SH-SY5Y (cell line): ENCODE data around the gene BABAM2.

Source experiments
- GATA2 ChIP-seq: IDR thresholded peaks from 2 replicates; pipeline ENCODE4 v1.6.1; 2011; ENCODE audit warnings: mild to moderate bottlenecking, low read depth, low read length
- GATA3 ChIP-seq: IDR thresholded peaks from 2 replicates; pipeline ENCODE4 v1.6.1; 2011; ENCODE audit warnings: low read depth, mild to moderate bottlenecking, low read length, moderate library complexity

Gene BABAM2

GRCh38 chr2:28038722-28039121 is 148.2 kb downstream of the BABAM2 start:
- TF ChIP-seq GATA2 = no peak
- TF ChIP-seq GATA3 = no peak

GRCh38 chr2:28045676-28046351 is 155.3 kb downstream of the BABAM2 start:
- no peak for TF ChIP-seq GATA2
- no peak for TF ChIP-seq GATA3

GRCh38 chr2:28046921-28047320 is 156.4 kb downstream of the BABAM2 start:
- no peak for TF ChIP-seq GATA3
- TF ChIP-seq GATA2 = no peak

GRCh38 chr2:28047681-28048080 is 157.2 kb downstream of the BABAM2 start:
- TF ChIP-seq GATA2 = no peak
- no peak for TF ChIP-seq GATA3

- TF ChIP-seq GATA2 (no peak), GATA3 (no peak)
Measured at GRCh38 chr2:28048341-28048740, 157.8 kb downstream of the BABAM2 start.

- no peak for TF ChIP-seq GATA2
- no peak for TF ChIP-seq GATA3
Measured at GRCh38 chr2:28049416-28049815, 158.9 kb downstream of the BABAM2 start.

- TF ChIP-seq GATA2 = no peak
- no peak for TF ChIP-seq GATA3
Measured at GRCh38 chr2:28049899-28050298, 159.4 kb downstream of the BABAM2 start.

GRCh38 chr2:28052691-28053090 is 162.2 kb downstream of the BABAM2 start:
- no peak for TF ChIP-seq GATA2
- TF ChIP-seq GATA3 = no peak

GRCh38 chr2:28053597-28053996 is 163.1 kb downstream of the BABAM2 start:
- TF ChIP-seq GATA3 (no peak), GATA2 (no peak)

- no peak for TF ChIP-seq GATA3
- no peak for TF ChIP-seq GATA2
Measured at GRCh38 chr2:28054916-28055315, 164.4 kb downstream of the BABAM2 start.

- no peak for TF ChIP-seq GATA2
- TF ChIP-seq GATA3 = no peak
Measured at GRCh38 chr2:28055325-28055970, 164.9 kb downstream of the BABAM2 start.

GRCh38 chr2:28058791-28059190 is 168.3 kb downstream of the BABAM2 start:
- TF ChIP-seq GATA2 (no peak), GATA3 (no peak)

GRCh38 chr2:28062867-28063266 is 172.3 kb downstream of the BABAM2 start:
- TF ChIP-seq GATA3 (no peak), GATA2 (no peak)

GRCh38 chr2:28063492-28063962 is 173.0 kb downstream of the BABAM2 start:
- TF ChIP-seq GATA3 (no peak), GATA2 (no peak)

- no peak for TF ChIP-seq GATA3
- TF ChIP-seq GATA2 = no peak
Measured at GRCh38 chr2:28067602-28068001, 177.1 kb downstream of the BABAM2 start.
